Measurements from ENCODE around the gene FOXC2.

FOXC2 gene

DNA sequence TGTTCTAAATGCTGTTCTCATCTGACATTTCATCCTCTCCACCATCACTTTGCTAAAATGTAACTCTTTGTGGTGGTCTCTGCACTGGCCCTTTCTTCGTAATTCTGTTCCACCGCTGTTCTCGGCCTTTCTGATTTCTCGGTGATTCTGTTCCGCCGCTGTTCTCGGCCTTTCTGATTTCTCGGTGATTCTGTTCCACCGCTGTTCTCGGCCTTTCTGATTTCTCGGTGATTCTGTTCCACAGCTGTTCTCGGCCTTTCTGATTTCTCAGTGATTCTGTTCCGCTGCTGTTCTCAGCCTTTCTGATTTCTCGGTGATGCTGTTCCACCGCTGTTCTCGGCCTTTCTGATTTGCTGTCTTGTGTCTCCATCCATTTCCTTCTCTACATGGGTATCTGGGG is 44.0 kb upstream of the FOXC2 start:
- TF ChIP-seq, protein P1, sequence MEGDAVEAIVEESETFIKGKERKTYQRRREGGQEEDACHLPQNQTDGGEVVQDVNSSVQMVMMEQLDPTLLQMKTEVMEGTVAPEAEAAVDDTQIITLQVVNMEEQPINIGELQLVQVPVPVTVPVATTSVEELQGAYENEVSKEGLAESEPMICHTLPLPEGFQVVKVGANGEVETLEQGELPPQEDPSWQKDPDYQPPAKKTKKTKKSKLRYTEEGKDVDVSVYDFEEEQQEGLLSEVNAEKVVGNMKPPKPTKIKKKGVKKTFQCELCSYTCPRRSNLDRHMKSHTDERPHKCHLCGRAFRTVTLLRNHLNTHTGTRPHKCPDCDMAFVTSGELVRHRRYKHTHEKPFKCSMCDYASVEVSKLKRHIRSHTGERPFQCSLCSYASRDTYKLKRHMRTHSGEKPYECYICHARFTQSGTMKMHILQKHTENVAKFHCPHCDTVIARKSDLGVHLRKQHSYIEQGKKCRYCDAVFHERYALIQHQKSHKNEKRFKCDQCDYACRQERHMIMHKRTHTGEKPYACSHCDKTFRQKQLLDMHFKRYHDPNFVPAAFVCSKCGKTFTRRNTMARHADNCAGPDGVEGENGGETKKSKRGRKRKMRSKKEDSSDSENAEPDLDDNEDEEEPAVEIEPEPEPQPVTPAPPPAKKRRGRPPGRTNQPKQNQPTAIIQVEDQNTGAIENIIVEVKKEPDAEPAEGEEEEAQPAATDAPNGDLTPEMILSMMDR (IDR thresholded peaks at IDR 0.05; ENCODE audit: low read depth, low read length) = no peak
- TF ChIP-seq EZH2phosphoT487 (IDR thresholded peaks at IDR 0.05; ENCODE audit: low read depth) = no peak

DNA sequence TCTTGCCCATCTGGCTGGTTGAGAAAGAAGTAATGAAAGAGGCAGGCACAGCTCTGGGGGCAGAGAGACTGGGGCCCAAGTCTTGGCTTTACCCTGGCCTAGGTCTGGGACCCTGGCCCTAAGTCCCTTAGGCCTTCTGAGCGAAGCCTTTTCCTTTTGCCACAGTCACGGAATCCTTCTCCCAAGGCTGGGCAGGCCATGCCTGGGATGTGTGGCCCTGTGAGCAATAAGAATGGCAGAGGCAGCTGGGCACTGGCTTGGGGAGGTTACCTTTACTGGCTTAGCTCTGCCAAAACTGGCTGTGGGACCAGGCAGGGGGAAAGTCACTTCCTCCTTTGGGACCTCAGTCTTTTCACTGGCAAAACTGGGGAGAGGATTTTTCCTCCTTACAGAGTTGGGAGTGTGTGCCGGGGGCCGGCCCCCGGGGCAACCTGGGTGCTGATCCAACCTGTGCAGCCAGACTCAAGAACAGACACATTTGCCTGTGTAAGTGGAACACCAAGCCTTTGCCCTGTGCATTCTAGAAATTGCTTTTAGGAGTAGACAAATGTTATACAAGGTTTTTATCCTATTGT is 43.4 kb upstream of the FOXC2 start:
- Histone ChIP-seq H3K4me2 (ENCODE audit: low read length) (no peak overlapping the region), H3K9me3 (ENCODE audit: insufficient read depth, low read length) (no peaks in the 10 kb centered on the region), H4K20me1 (ENCODE audit: insufficient read depth, low read length) (no peaks in the 10 kb centered on the region), H3K9ac (ENCODE audit: low read length) (no peak overlapping the region), H3K27ac (ENCODE audit: low read length) (no peak overlapping the region), H3K36me3 (replicated peaks; ENCODE audit: low read depth, low read length) (no peaks in the 10 kb centered on the region), H3K27me3 (ENCODE audit: low read depth, low read length) (no peaks in the 10 kb centered on the region), H3K4me1 (ENCODE audit: low read length) (no peaks in the 10 kb centered on the region), H3K79me2 (ENCODE audit: low read length) (no peaks in the 10 kb centered on the region), H3K4me3 (ENCODE audit: low read length) (no peak overlapping the region), H2AFZ (ENCODE audit: low read depth, low read length) (no peak overlapping the region)
- no peak for TF ChIP-seq EZH2phosphoT487 (IDR thresholded peaks at IDR 0.05; ENCODE audit: low read depth)
- TF ChIP-seq, protein P1 (IDR thresholded peaks at IDR 0.05; ENCODE audit: low read depth, low read length) = no peak

More for the DNA sequence above, 44.0 kb upstream of the FOXC2 start:
- H3K4me3 ChIP-seq (ENCODE audit: low read length) = no peak overlapping the region
- no peak overlapping the region for H2AFZ ChIP-seq (ENCODE audit: low read depth, low read length)
- no peak overlapping the region for H3K4me2 ChIP-seq (ENCODE audit: low read length)
- H3K36me3 ChIP-seq (replicated peaks; ENCODE audit: low read depth, low read length) = no peaks in the 10 kb centered on the region
- H3K27me3 ChIP-seq (ENCODE audit: low read depth, low read length) = no peaks in the 10 kb centered on the region
- H4K20me1 ChIP-seq (ENCODE audit: insufficient read depth, low read length) = no peaks in the 10 kb centered on the region
- no peak overlapping the region for H3K9ac ChIP-seq (ENCODE audit: low read length)
- H3K79me2 ChIP-seq (ENCODE audit: low read length) = no peaks in the 10 kb centered on the region
- H3K4me1 ChIP-seq (ENCODE audit: low read length) = no peaks in the 10 kb centered on the region
- no peak overlapping the region for H3K27ac ChIP-seq (ENCODE audit: low read length)
- no peaks in the 10 kb centered on the region for H3K9me3 ChIP-seq (ENCODE audit: insufficient read depth, low read length)

DNA sequence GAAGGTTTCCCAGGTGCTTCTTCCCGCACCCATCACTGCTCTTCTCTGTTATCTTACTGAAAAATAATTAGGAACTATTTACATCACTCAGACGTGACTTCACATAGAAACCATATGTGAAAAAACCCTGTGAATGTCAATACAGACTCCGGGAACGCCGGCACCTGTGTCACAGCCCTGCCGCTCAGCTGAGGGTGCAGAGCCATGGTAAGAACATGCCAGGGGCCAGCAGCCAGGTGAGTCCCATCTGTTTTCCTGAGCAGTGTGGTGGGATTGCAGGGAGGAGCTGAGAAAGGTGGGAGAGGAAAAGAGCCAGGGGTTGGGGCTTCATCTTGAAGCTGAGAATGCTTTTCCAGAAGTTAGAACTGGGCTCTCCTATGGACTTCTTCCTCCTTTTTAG is 42.6 kb upstream of the FOXC2 start:
- no peaks in the 10 kb centered on the region for H4K20me1 ChIP-seq (ENCODE audit: insufficient read depth, low read length)
- no peak overlapping the region for H3K27ac ChIP-seq (ENCODE audit: low read length)
- H3K27me3 ChIP-seq (ENCODE audit: low read depth, low read length) = no peaks in the 10 kb centered on the region
- no peaks in the 10 kb centered on the region for H3K4me1 ChIP-seq (ENCODE audit: low read length)
- no peaks in the 10 kb centered on the region for H3K9me3 ChIP-seq (ENCODE audit: insufficient read depth, low read length)
- H3K4me3 ChIP-seq (ENCODE audit: low read length) = no peak overlapping the region
- H2AFZ ChIP-seq (ENCODE audit: low read depth, low read length) = no peak overlapping the region
- H3K36me3 ChIP-seq (replicated peaks; ENCODE audit: low read depth, low read length) = no peaks in the 10 kb centered on the region
- no peak overlapping the region for H3K9ac ChIP-seq (ENCODE audit: low read length)
- TF ChIP-seq EZH2phosphoT487 (IDR thresholded peaks at IDR 0.05; ENCODE audit: low read depth) = no peak
- TF ChIP-seq, protein P1 (IDR thresholded peaks at IDR 0.05; ENCODE audit: low read depth, low read length) = no peak
- H3K4me2 ChIP-seq (ENCODE audit: low read length) = no peak overlapping the region
- no peaks in the 10 kb centered on the region for H3K79me2 ChIP-seq (ENCODE audit: low read length)

DNA sequence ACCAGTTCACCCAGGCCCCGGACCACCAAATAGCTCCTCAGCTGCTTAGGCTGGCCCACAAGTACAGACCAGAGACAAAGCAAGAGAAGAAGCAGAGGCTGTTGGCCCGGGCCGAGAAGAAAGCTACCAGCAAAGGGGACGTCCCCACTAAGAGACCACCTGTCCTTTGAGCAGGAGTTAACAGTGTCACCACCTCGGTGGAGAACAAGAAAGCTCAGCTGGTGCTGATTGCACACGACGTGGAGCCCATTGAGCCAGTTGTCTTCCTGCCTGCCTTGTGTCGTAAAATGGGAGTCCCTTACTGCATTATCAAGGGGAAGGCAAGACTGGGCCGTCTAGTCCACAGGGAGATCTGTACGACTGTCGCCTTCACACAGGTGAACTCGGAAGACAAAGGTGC is 40.9 kb upstream of the FOXC2 start:
- Histone ChIP-seq H3K79me2 (ENCODE audit: low read length) (no peaks in the 10 kb centered on the region), H3K9ac (ENCODE audit: low read length) (no peak overlapping the region), H4K20me1 (ENCODE audit: insufficient read depth, low read length) (no peaks in the 10 kb centered on the region), H3K9me3 (ENCODE audit: insufficient read depth, low read length) (no peaks in the 10 kb centered on the region), H3K27me3 (ENCODE audit: low read depth, low read length) (no peaks in the 10 kb centered on the region), H3K4me1 (ENCODE audit: low read length) (no peaks in the 10 kb centered on the region), H3K4me3 (ENCODE audit: low read length) (no peak overlapping the region), H3K4me2 (ENCODE audit: low read length) (no peak overlapping the region), H2AFZ (ENCODE audit: low read depth, low read length) (no peak overlapping the region), H3K36me3 (replicated peaks; ENCODE audit: low read depth, low read length) (no peaks in the 10 kb centered on the region), H3K27ac (ENCODE audit: low read length) (no peak overlapping the region)
- TF ChIP-seq EZH2phosphoT487 (IDR thresholded peaks at IDR 0.05; ENCODE audit: low read depth) = no peak
- TF ChIP-seq, protein P1 (IDR thresholded peaks at IDR 0.05; ENCODE audit: low read depth, low read length) = no peak

All from OCI-LY3 (cell line).